Hepatocyte (in vitro differentiated cells): ENCODE results near the gene EFHD1.

Experiments
- EZH2 ChIP-seq: fragments of 200-600 bp; sonication (generic); IDR thresholded peaks from 2 replicates; pipeline ENCODE4 v1.6.1; 2016; ENCODE audit warnings: antibody characterized with exemption, mild to moderate bottlenecking, borderline replicate concordance
- EZH2phosphoT487 ChIP-seq: fragments of 200-600 bp; sonication (generic); IDR thresholded peaks from one replicate; pipeline ENCODE4 v1.6.1; 2018; ENCODE audit warnings: antibody characterized with exemption, mild to moderate bottlenecking, low read depth, moderate library complexity; ENCODE audit not compliant: unreplicated experiment, severe bottlenecking
- TF ChIP-seq, protein P1 (sequence below): fragments of 200-600 bp; sonication (generic); IDR thresholded peaks from 2 replicates; pipeline ENCODE4 v1.5.1; 2016; ENCODE audit warnings: antibody characterized with exemption, mild to moderate bottlenecking; ENCODE audit not compliant: poor library complexity

GRCh38 chr2:232646726-232647125, 13.3 kb downstream of the EFHD1 start:
- TF ChIP-seq, protein P1, sequence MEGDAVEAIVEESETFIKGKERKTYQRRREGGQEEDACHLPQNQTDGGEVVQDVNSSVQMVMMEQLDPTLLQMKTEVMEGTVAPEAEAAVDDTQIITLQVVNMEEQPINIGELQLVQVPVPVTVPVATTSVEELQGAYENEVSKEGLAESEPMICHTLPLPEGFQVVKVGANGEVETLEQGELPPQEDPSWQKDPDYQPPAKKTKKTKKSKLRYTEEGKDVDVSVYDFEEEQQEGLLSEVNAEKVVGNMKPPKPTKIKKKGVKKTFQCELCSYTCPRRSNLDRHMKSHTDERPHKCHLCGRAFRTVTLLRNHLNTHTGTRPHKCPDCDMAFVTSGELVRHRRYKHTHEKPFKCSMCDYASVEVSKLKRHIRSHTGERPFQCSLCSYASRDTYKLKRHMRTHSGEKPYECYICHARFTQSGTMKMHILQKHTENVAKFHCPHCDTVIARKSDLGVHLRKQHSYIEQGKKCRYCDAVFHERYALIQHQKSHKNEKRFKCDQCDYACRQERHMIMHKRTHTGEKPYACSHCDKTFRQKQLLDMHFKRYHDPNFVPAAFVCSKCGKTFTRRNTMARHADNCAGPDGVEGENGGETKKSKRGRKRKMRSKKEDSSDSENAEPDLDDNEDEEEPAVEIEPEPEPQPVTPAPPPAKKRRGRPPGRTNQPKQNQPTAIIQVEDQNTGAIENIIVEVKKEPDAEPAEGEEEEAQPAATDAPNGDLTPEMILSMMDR: no peak
- no peak for TF ChIP-seq EZH2phosphoT487
- TF ChIP-seq EZH2: no peak
